HepG2 (cell line): ENCODE results near the gene CCDC116. TPM values are rescaled to one million over a fixed set of nuclear protein-coding genes. Genes with fewer than 3 reads are reported as not detected.

ENCODE experiments used
- ATAC-seq: fragments of 200-7000 bp; cut with Tn5 transposase; 3 replicates; pipeline ENCODE4 v1.9.1; 2020; ENCODE audit warnings: mild to moderate bottlenecking, moderate library complexity
- BruUV-seq: library from RNA; stranded (reverse); fragments of 400-500 nt; replicated peaks from 2 replicates; lab custom pipeline; 2021; lab: Mats Ljungman, UMichigan
- CTCF ChIA-PET: fragments of 300-600 bp; formaldehyde crosslinking; extraction: SDS; loops from one replicate; lab custom pipeline; 2021; ENCODE audit warnings: low total read pairs, inconsistent platforms, low intra/inter-chr PET ratio; lab: Yijun Ruan, JAX
- POLR2A ChIA-PET: fragments of 350-600 bp; sonication (Branson Sonifier 250); formaldehyde crosslinking; loops from one replicate; lab custom pipeline; 2020; ENCODE audit warnings: antibody characterized with exemption, inconsistent platforms; lab: Yijun Ruan, JAX
- DNase-seq: peaks from one replicate; pipeline ENCODE4 v3.0.0-alpha.2; 2015; ENCODE audit warnings: low spot score
- FAIRE-seq: peaks from 3 replicates; lab custom pipeline; 2011; peaks lifted over from hg19 to GRCh38; lab: Jason Lieb, UNC
- H2AFZ ChIP-seq: one replicate; pipeline ENCODE4 v1.6.1; 2011; ENCODE audit warnings: low read length, inconsistent platforms
- H3K27ac ChIP-seq: fragments of 300-600 bp; 3 replicates; pipeline ENCODE4 v1.8.0; 2011; ENCODE audit warnings: mixed run types, mild to moderate bottlenecking, mixed read lengths, low read length, inconsistent platforms; ENCODE audit not compliant: insufficient read depth; ENCODE audit errors: extremely low read length
- H3K27me3 ChIP-seq, 2 experiments: fragments of 200-600 bp in 1 of 2; 2 replicates in 1 of 2; 3 replicates in 1 of 2; pipeline versions ENCODE4 v1.6.0 to v1.8.0; 2011; ENCODE audit warnings: low read length in 2 of 2, mild to moderate bottlenecking in 2 of 2, moderate library complexity in 2 of 2, inconsistent platforms in 1 of 2; ENCODE audit not compliant: insufficient read depth in 2 of 2, control insufficient read depth in 1 of 2
- H3K36me3 ChIP-seq, 2 experiments: fragments of 200-600 bp in 1 of 2; replicated peaks in 1 of 2; 2 replicates in 1 of 2; 3 replicates in 1 of 2; pipeline versions ENCODE4 v1.5.1 to v1.8.0; 2011; ENCODE audit warnings: low read length in 2 of 2, inconsistent platforms in 1 of 2; ENCODE audit not compliant: insufficient read depth in 2 of 2, control insufficient read depth in 1 of 2
- H3K4me1 ChIP-seq: 2 replicates; pipeline ENCODE4 v1.5.1; 2012; ENCODE audit warnings: low read length, inconsistent platforms; ENCODE audit not compliant: insufficient read depth
- H3K4me2 ChIP-seq: 2 replicates; pipeline ENCODE4 v1.6.0; 2011; ENCODE audit warnings: low read depth, low read length, inconsistent platforms
- H3K4me3 ChIP-seq, 3 experiments: fragments of 200-600 bp in 1 of 3; sonication (generic), shearing (Covaris generic) in 1 of 3; replicated peaks in 1 of 3; 2 replicates each; pipeline ENCODE4 v1.5.1; 2011 to 2016; ENCODE audit warnings: low read length in 3 of 3, inconsistent platforms in 2 of 3, low read depth in 2 of 3, mild to moderate bottlenecking in 2 of 3, control low read depth in 1 of 3, mixed read lengths in 1 of 3; ENCODE audit not compliant: insufficient read depth in 1 of 3
- H3K79me2 ChIP-seq: one replicate; pipeline ENCODE4 v1.6.1; 2011; ENCODE audit warnings: low read length, inconsistent platforms; ENCODE audit not compliant: insufficient read depth
- H3K9ac ChIP-seq: 2 replicates; pipeline ENCODE4 v1.6.0; 2011; ENCODE audit warnings: mild to moderate bottlenecking, low read depth, low read length, inconsistent platforms; ENCODE audit not compliant: insufficient read depth
- H3K9me3 ChIP-seq: 2 replicates; pipeline ENCODE4 v1.5.1; 2012; ENCODE audit warnings: mild to moderate bottlenecking, low read length
- H4K20me1 ChIP-seq: 2 replicates; pipeline ENCODE4 v1.6.0; 2011; ENCODE audit warnings: inconsistent platforms, mild to moderate bottlenecking, low read length, moderate library complexity; ENCODE audit not compliant: insufficient read depth
- ETV6 ChIP-seq: sonication (generic); formaldehyde crosslinking; conservative IDR thresholded peaks from 2 replicates; pipeline ENCODE4 v1.4.0; 2020; ENCODE audit warnings: missing genetic modification reagents
- GMEB2 ChIP-seq: IDR thresholded peaks from 2 replicates; pipeline ENCODE4 v1.6.1; 2016; ENCODE audit warnings: missing biosample characterization, missing genetic modification reagents, low read depth
- MTF2 ChIP-seq: sonication (generic); formaldehyde crosslinking; IDR thresholded peaks from 2 replicates; pipeline ENCODE4 v1.5.0; 2020; ENCODE audit warnings: missing genetic modification reagents, borderline replicate concordance
- ZBTB34 ChIP-seq: sonication (generic); formaldehyde crosslinking; IDR thresholded peaks from 2 replicates; pipeline ENCODE4 v1.8.0; 2022; ENCODE audit warnings: mild to moderate bottlenecking, missing genetic modification reagents
- WGBS: methylation state at CpG from one replicate; pipeline ENCODE4 v1.1.6; 2017; ENCODE audit warnings: low lambda C conversion rate; 5-methylcytosine and 5-hydroxymethylcytosine counted together
- in situ Hi-C: cut with HindIII; loops from 2 replicates; pipeline ENCODE4 v1.10.0; 2017; ENCODE audit warnings: low pct_unique_long_range_greater_than_20kb; ENCODE audit not compliant: extremely low pct_ligation_motif_present
- intact Hi-C: fragments of 100-400 bp; cut with micrococcal nuclease; formaldehyde crosslinking; loops from one replicate; pipeline ENCODE4 v1.10.0; 2022; ENCODE audit not compliant: unreplicated experiment
- microRNA counts: library from miRNA; unstranded; fragments of <30 nt; microRNA quantifications from one replicate; lab custom pipeline; 2015
- microRNA-seq: library from miRNA; unstranded; fragments of <30 nt; microRNA quantifications from one replicate; pipeline ENCODE4, GENCODE V29; 2020
- polyA plus RNA-seq, 8 experiments: library from polyadenylated mRNA; depleted of rRNA in 3 of 8; stranded (reverse) in 7 of 8; unstranded in 1 of 8; fragments of >200 nt; fragmentation: Illumina TruSeq in 4 of 8; extraction: Trizol in 4 of 8; gene quantifications; 2 replicates each; pipeline versions ENCODE4 v1.2.1 to v1.2.3, GENCODE V29; 2011 to 2016; ENCODE audit warnings: low read depth in 4 of 8, missing spikeins in 1 of 8, mixed read lengths in 1 of 8; ENCODE audit not compliant: insufficient read depth in 1 of 8
- small RNA-seq, 3 experiments: library from RNA; depleted of rRNA; stranded (forward); fragments of <200 nt; gene quantifications; one replicate each; pipeline ENCODE3, GENCODE V24; 2012; ENCODE audit warnings: low read depth in 2 of 3, low replicate concordance in 1 of 3; ENCODE audit not compliant: insufficient read length in 3 of 3, insufficient read depth in 2 of 3
- total RNA-seq, 5 experiments: library from RNA; depleted of rRNA; stranded (reverse); fragments of >200 nt; fragmentation: Illumina TruSeq; extraction: Trizol; gene quantifications; 2 replicates each; pipeline ENCODE4 v1.2.3, GENCODE V29; 2016; ENCODE audit warnings: low read depth in 1 of 5

The CCDC116 gene
- total and polyA plus RNA-seq, 2 of the 13 experiments (the other 11 are each of a cell fraction or from before 2014, with no cell fraction given), result 0.15 to 0.33 TPM

GRCh38 chr22:21686193-21686608 is 53.6 kb downstream of the CCDC116 start:
- Histone ChIP-seq H3K4me3 (no peak overlapping the region), H3K9me3 (no peaks in the 10 kb centered on the region), H3K27ac (no peak overlapping the region), H2AFZ (no peak overlapping the region), H3K4me1 (no peaks in the 10 kb centered on the region), H3K36me3 (peaks cover 30 to 80% of the 10 kb centered on the region in 2 experiments; a peak in 4 of 5 replicates), H3K79me2 (no peaks in the 10 kb centered on the region), H3K4me2 (no peak overlapping the region), H3K27me3 (no peaks in the 10 kb centered on the region; a peak in 1 of 5 replicates), H4K20me1 (no peaks in the 10 kb centered on the region), H3K9ac (no peak overlapping the region)
- ChIA-PET POLR2A (interaction anchor here (1.1 kb wide), 1 partner anchor 15 kb away, joined by 5 read pairs; no protein-coding TSS in a partner anchor), CTCF (no interaction called here)
- no peak for FAIRE-seq
- DNase-seq, result no peak
- no peak for ATAC-seq
- BruUV-seq, result no TSS peak
- intact Hi-C loops, result no loop called here
- TF ChIP-seq MTF2 (CRISPR knock-in tag) (no peak), ZBTB34 (CRISPR knock-in tag) (no peak), GMEB2 (CRISPR knock-in tag) (no peak), ETV6 (no peak)
- WGBS, result 93% methylated on average over 3 of the region's 8 CpGs
- in situ Hi-C loops, result no loop called here

MicroRNA genes within 50 kb of the gene (microRNA counts, 767-probe panel; counts per million panel counts)
- microRNA hsa-miR-130b-3p (lab: Ali Mortazavi, UCI) (not detected), microRNA hsa-miR-301b (lab: Ali Mortazavi, UCI) (not detected)

Small RNAs within 50 kb of the gene (microRNA-seq; reads per million reads assigned to microRNA genes)
- 1,115 reads per million, percentile 90 among the genes with 10 or more reads in this experiment for gene MIR130B
- 19.7 reads per million, percentile 56 among the genes with 10 or more reads in this experiment for gene MIR301B

Small RNAs within 50 kb of the gene (small RNA-seq; reads per million reads assigned to genes)
- gene MIR301B, result 1.3 to 370 (median 95.3) reads per million in 3 experiments

Other genes starting within 250 kb of the CCDC116 start
- gene RIMBP3B, start 249.0 kb upstream of the CCDC116 start, total RNA-seq (2016; rRNA removed; fragmentation: Illumina TruSeq; extraction: Trizol), result not detected in 2 replicates
- not detected in 2 replicates for gene RIMBP3B, start 249.0 kb upstream of the CCDC116 start, polyA plus RNA-seq (2011; rRNA removed)
- gene HIC2, start 215.4 kb upstream of the CCDC116 start, total RNA-seq (2016; rRNA removed; fragmentation: Illumina TruSeq; extraction: Trizol), result 11.6 and 13.7 TPM in 2 replicates
- gene HIC2, start 215.4 kb upstream of the CCDC116 start, polyA plus RNA-seq (2011; rRNA removed), result 5.0 and 6.1 TPM in 2 replicates
- 1.2 and 2.9 TPM in 2 replicates for gene TMEM191C, start 165.4 kb upstream of the CCDC116 start, total RNA-seq (2016; rRNA removed; fragmentation: Illumina TruSeq; extraction: Trizol)
- gene TMEM191C, start 165.4 kb upstream of the CCDC116 start, polyA plus RNA-seq (2011; rRNA removed), result 2.9 and 3.3 TPM in 2 replicates
- gene RIMBP3C, start 81.3 kb upstream of the CCDC116 start, total RNA-seq (2016; rRNA removed; fragmentation: Illumina TruSeq; extraction: Trizol), result 0.11 and 0.15 TPM in 2 replicates
- gene RIMBP3C, start 81.3 kb upstream of the CCDC116 start, polyA plus RNA-seq (2011; rRNA removed), result not detected in 2 replicates
- 58.1 and 74.0 TPM in 2 replicates for gene UBE2L3, start 65.0 kb upstream of the CCDC116 start, total RNA-seq (2016; rRNA removed; fragmentation: Illumina TruSeq; extraction: Trizol)
- gene UBE2L3, start 65.0 kb upstream of the CCDC116 start, polyA plus RNA-seq (2011; rRNA removed), result 28.4 and 30.2 TPM in 2 replicates
- 27.0 and 32.0 TPM in 2 replicates for gene YDJC, start 2.7 kb upstream of the CCDC116 start, total RNA-seq (2016; rRNA removed; fragmentation: Illumina TruSeq; extraction: Trizol)
- 15.3 and 19.9 TPM in 2 replicates for gene YDJC, start 2.7 kb upstream of the CCDC116 start, polyA plus RNA-seq (2011; rRNA removed)
- gene SDF2L1, start 9.5 kb downstream of the CCDC116 start, total RNA-seq (2016; rRNA removed; fragmentation: Illumina TruSeq; extraction: Trizol), result 39.7 and 57.4 TPM in 2 replicates
- gene SDF2L1, start 9.5 kb downstream of the CCDC116 start, polyA plus RNA-seq (2011; rRNA removed), result 16.6 and 18.0 TPM in 2 replicates
- 31.6 and 31.9 TPM in 2 replicates for gene PPIL2, start 33.3 kb downstream of the CCDC116 start, total RNA-seq (2016; rRNA removed; fragmentation: Illumina TruSeq; extraction: Trizol)
- 56.1 and 59.4 TPM in 2 replicates for gene PPIL2, start 33.3 kb downstream of the CCDC116 start, polyA plus RNA-seq (2011; rRNA removed)
- 0.21 and 0.33 TPM in 2 replicates for gene YPEL1, start 103.0 kb downstream of the CCDC116 start, total RNA-seq (2016; rRNA removed; fragmentation: Illumina TruSeq; extraction: Trizol)
- gene YPEL1, start 103.0 kb downstream of the CCDC116 start, polyA plus RNA-seq (2011; rRNA removed), result 1.9 and 2.5 TPM in 2 replicates
- 107 and 154 TPM in 2 replicates for gene MAPK1, start 234.9 kb downstream of the CCDC116 start, total RNA-seq (2016; rRNA removed; fragmentation: Illumina TruSeq; extraction: Trizol)
- 92.7 and 114 TPM in 2 replicates for gene MAPK1, start 234.9 kb downstream of the CCDC116 start, polyA plus RNA-seq (2011; rRNA removed)